ENCODE results near the gene SEPTIN1.

Gene SEPTIN1

DNA sequence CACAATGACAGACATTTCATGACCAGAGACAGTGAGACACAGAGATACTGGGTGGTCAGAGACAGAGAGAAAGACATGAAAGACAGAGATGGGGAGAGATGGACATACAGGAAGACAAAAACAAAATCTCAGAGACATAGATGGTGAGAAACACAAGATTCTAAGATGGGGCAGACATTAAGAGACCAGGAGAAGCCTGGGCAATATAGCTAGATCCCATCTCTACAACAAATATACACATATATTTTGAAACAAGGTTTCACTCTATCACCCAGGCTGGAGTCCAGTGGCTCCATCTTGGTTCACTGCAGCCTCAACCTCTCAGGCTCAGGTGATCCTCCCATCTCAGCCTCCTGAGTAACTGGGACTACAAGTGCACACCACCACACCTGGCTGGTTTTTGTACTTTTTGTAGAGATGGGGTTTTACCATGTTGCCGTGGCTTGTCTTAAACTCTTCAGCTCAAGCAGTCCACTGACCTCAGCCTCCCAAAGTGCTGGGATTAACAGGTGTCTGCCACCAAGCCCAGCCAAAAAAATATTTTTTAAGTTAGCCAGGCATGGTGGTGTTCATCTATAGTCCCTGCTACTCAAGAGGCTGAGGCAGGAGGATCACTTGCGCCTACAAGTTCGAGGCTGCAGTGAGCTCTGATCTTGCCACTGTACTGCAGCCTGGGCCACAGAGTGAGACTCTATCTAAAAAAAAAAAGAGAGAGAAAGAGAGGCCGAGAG lies 2.1 kb downstream of the SEPTIN1 start:
- H3K36me3 ChIP-seq (ENCODE audit: control insufficient read depth in 1 of 2, insufficient read depth in 2 of 2, low read length in 2 of 2): peaks cover 0 to 4% of the 10 kb centered on the region in 2 donors
- no peak overlapping the region for H3K4me3 ChIP-seq (ENCODE audit: low read depth in 1 of 2, low read length in 2 of 2)
- no peaks in the 10 kb centered on the region for H3K9me3 ChIP-seq (ENCODE audit: control insufficient read depth in 1 of 2, low read length in 2 of 2)
- peaks cover 0 to 15% of the 10 kb centered on the region in 2 donors for H3K4me1 ChIP-seq (ENCODE audit: control insufficient read depth in 1 of 2, insufficient read depth in 2 of 2, low read length in 2 of 2)
- H3K27me3 ChIP-seq (ENCODE audit: low read depth, low read length): no peaks in the 10 kb centered on the region
- no peak overlapping the region for H3K27ac ChIP-seq (ENCODE audit: low read length)

DNA sequence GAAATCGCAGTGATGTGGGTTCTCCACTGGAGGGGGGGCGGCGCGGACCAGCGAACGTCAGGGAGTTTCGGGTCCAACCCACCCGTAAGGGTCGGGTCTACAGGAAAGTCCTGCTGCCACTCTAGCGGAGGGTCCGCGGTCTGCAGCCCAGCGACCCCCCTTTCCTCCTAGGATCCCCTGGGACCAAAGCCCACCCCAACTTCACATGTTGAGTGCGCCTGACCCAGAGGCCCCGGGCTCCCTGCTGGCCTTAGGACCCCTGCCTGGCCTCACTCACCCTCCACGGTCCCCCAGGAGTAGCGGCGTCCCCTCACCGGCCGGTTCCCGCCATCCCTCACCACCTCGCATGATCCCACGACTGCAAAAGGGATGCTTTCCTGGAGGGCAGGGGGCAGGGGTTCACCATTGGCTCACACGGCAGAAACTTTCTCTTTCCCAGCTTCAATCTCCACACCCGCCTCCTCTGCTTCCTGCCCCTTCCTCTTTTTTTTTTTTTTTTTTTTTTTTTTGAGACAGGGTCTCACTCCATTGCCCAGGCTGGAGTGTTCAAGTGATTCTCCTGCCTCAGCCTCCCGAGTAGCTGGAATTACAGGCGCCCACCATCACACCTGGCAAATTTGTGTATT lies 3.1 kb downstream of the SEPTIN1 start:
- Histone ChIP-seq H3K27ac (ENCODE audit: low read length) (no peak overlapping the region), H3K36me3 (ENCODE audit: control insufficient read depth in 1 of 2, insufficient read depth in 2 of 2, low read length in 2 of 2) (peaks cover 0 to 4% of the 10 kb centered on the region in 2 donors)

DNA sequence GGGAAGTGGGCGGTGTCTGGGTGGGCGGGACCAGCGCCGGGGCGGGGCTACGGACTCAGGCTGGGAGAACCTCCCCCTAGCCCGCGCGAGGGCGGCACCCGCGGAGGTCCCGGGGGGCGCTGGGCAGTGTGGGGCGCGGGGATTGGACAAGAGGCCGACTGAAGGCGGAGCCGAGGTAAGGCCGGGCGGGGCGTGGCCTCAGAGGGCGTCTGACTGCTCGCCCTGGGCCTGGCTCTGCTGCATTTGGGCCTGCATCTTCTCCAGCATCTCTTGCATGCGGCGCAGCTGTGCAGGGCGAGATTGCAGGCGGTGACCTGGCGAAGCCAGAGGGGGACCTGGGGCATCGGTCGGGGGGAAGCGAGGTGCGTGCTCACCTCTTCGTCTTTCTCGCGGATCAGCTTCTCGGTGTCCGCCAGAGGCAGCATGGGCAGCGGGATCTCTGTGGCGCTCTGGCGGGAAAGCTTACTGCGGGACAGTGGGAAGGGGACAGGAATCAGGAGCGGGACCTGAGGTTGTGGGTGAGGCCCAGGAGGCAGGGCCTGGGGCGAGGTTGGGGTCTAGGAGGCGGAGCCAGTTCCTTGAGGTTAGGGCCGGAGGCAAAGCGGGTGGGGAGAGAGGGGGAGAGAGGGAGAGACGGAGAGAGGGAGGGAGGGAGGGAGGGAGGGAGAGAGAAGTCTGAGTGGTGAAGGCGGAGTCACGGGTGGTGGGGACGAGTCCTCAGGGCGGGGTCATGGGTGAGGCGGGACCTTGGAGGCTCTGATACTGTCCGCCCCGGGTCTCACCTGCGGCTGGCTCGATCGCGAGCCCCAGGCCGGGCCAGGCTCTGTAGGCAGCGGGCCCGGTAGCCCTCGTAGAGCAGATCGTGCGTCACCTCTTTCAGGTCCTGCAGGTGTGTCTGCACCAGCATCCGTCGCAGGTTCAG lies 3.9 kb downstream of the SEPTIN1 start:
- Histone ChIP-seq H3K4me3 (ENCODE audit: low read depth in 1 of 2, low read length in 2 of 2) (peak overlapping the region; percentile 69 to 73), H3K36me3 (ENCODE audit: control insufficient read depth in 1 of 2, insufficient read depth in 2 of 2, low read length in 2 of 2) (peaks cover 0 to 4% of the 10 kb centered on the region in 2 donors), H3K27me3 (ENCODE audit: low read depth, low read length) (no peaks in the 10 kb centered on the region), H3K27ac (ENCODE audit: low read length) (peak overlapping the region; percentile 98), H3K9me3 (ENCODE audit: control insufficient read depth in 1 of 2, low read length in 2 of 2) (no peaks in the 10 kb centered on the region), H3K4me1 (ENCODE audit: control insufficient read depth in 1 of 2, insufficient read depth in 2 of 2, low read length in 2 of 2) (peaks cover 0 to 15% of the 10 kb centered on the region in 2 donors)

More for the DNA sequence above, 3.1 kb downstream of the SEPTIN1 start:
- H3K4me1 ChIP-seq (ENCODE audit: control insufficient read depth in 1 of 2, insufficient read depth in 2 of 2, low read length in 2 of 2): peaks cover 0 to 15% of the 10 kb centered on the region in 2 donors
- peak overlapping the region; percentile 69 to 73 for H3K4me3 ChIP-seq (ENCODE audit: low read depth in 1 of 2, low read length in 2 of 2)
- H3K27me3 ChIP-seq (ENCODE audit: low read depth, low read length): no peaks in the 10 kb centered on the region
- no peaks in the 10 kb centered on the region for H3K9me3 ChIP-seq (ENCODE audit: control insufficient read depth in 1 of 2, low read length in 2 of 2)

DNA sequence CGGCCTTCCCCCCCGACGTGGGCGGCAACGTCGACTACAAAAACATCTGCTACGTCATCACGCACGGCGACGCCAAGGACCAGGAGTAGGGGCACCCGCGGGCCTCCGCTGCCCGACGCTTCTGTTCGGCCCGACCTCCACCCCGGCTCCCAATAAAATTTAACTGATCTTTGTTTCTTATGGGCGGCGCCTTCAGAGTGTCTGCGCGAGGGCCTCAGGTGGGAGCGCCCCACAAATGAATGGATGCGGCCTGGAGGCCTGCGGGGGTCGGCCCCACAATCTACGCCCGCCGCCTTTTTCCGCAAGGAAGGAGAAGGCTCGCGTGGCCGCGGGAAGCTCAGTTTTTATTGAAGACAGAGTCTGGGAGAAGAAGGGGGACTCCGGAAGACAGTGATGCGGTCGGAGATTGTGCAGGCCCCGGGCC lies 4.5 kb downstream of the SEPTIN1 start:
- peak overlapping the region; percentile 53 to 69 for H3K4me3 ChIP-seq (ENCODE audit: low read depth in 1 of 2, low read length in 2 of 2)

DNA sequence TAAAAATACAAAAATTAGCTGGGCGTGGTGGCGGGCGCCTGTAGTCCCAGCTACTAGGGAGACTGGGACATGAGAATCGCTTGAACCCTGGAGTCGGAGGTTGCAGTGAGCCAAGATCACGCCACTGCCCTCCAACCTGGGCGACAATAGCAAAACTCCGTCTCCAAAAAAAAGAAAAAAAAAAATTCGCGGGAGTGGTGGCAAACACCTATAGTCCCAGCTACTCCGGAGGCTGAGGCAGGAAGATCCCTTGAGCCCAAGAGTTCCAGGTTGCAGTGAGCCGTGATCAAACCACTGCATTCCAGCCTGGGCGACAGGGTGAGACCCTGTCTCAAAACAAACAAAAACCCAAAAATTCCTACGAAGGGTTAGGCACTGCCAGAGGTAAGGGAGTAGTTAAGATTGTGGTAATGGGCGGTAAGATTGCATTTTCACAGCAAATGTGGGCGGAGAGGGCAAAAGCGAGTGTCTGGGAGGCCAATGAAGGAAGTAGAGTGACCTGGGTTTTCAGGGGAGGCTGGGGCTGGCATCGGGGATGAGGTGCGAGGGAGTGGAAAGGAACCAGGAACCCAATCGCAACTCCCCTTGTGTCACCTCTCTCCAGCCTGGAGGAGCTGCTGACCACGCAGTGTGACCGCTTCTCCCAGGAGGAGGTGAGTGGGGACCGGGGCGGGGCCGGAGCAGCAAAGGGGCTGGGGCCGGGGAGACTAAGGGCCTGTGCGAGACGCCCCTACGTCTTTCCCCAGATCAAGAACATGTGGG lies 5.1 kb downstream of the SEPTIN1 start:
- Histone ChIP-seq H3K4me3 (ENCODE audit: low read depth in 1 of 2, low read length in 2 of 2) (peak overlapping the region; percentile 53 to 69), H3K9me3 (ENCODE audit: control insufficient read depth in 1 of 2, low read length in 2 of 2) (no peaks in the 10 kb centered on the region), H3K4me1 (ENCODE audit: control insufficient read depth in 1 of 2, insufficient read depth in 2 of 2, low read length in 2 of 2) (peaks cover 0 to 15% of the 10 kb centered on the region in 2 donors), H3K27ac (ENCODE audit: low read length) (peak overlapping the region; percentile 98), H3K27me3 (ENCODE audit: low read depth, low read length) (no peaks in the 10 kb centered on the region), H3K36me3 (ENCODE audit: control insufficient read depth in 1 of 2, insufficient read depth in 2 of 2, low read length in 2 of 2) (peaks cover 0 to 4% of the 10 kb centered on the region in 2 donors)

More for the DNA sequence above, 4.5 kb downstream of the SEPTIN1 start:
- H3K9me3 ChIP-seq (ENCODE audit: control insufficient read depth in 1 of 2, low read length in 2 of 2): no peaks in the 10 kb centered on the region
- peak overlapping the region; percentile 98 for H3K27ac ChIP-seq (ENCODE audit: low read length)
- no peaks in the 10 kb centered on the region for H3K27me3 ChIP-seq (ENCODE audit: low read depth, low read length)
- peaks cover 0 to 15% of the 10 kb centered on the region in 2 donors for H3K4me1 ChIP-seq (ENCODE audit: control insufficient read depth in 1 of 2, insufficient read depth in 2 of 2, low read length in 2 of 2)
- peaks cover 0 to 4% of the 10 kb centered on the region in 2 donors for H3K36me3 ChIP-seq (ENCODE audit: control insufficient read depth in 1 of 2, insufficient read depth in 2 of 2, low read length in 2 of 2)

DNA sequence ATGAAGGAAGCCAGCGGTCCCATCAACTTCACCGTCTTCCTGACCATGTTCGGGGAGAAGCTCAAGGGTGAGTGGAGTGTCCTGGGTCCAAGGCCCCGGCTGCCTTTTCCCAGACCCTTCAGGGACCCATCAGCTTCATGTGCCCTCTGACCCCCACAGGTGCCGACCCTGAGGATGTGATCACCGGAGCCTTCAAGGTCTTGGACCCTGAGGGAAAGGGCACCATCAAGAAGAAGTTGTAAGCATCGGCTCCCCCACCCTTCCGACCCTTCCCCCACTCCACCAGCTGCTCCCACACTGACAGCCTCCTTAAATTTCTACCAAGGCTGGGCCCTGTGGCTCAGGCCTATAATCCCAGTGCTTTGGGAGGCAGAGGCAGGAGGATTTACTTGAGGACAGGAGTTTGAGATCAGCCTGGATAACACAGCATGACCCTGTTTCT lies 5.9 kb downstream of the SEPTIN1 start:
- no peaks in the 10 kb centered on the region for H3K27me3 ChIP-seq (ENCODE audit: low read depth, low read length)
- no peak overlapping the region for H3K4me3 ChIP-seq (ENCODE audit: low read depth in 1 of 2, low read length in 2 of 2)
- H3K27ac ChIP-seq (ENCODE audit: low read length): no peak overlapping the region
- H3K4me1 ChIP-seq (ENCODE audit: control insufficient read depth in 1 of 2, insufficient read depth in 2 of 2, low read length in 2 of 2): peaks cover 0 to 18% of the 10 kb centered on the region in 2 donors
- H3K9me3 ChIP-seq (ENCODE audit: control insufficient read depth in 1 of 2, low read length in 2 of 2): no peaks in the 10 kb centered on the region
- H3K36me3 ChIP-seq (ENCODE audit: control insufficient read depth in 1 of 2, insufficient read depth in 2 of 2, low read length in 2 of 2): peaks cover 0 to 4% of the 10 kb centered on the region in 2 donors

DNA sequence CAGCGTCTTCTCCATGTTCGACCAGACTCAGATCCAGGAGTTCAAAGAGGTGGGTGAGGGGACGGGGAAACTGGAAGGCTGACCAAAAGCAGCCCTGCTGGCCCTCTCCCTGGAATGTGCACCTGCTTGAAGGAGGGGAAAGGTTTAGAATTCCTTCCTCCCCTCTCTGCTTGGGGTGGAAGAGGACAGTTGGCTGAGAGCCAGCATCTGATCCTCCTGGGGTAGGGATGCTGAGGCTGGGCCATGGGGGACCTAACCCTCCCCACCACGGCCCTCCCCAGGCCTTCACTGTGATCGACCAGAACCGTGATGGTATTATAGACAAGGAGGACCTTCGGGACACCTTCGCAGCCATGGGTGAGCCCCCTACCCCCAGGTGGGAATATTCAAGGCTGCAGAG lies 6.5 kb downstream of the SEPTIN1 start:
- H3K27me3 ChIP-seq (ENCODE audit: low read depth, low read length): no peaks in the 10 kb centered on the region
- peaks cover 0 to 4% of the 10 kb centered on the region in 2 donors for H3K36me3 ChIP-seq (ENCODE audit: control insufficient read depth in 1 of 2, insufficient read depth in 2 of 2, low read length in 2 of 2)
- H3K4me1 ChIP-seq (ENCODE audit: control insufficient read depth in 1 of 2, insufficient read depth in 2 of 2, low read length in 2 of 2): peaks cover 0 to 21% of the 10 kb centered on the region in 2 donors
- no peak overlapping the region for H3K27ac ChIP-seq (ENCODE audit: low read length)
- no peaks in the 10 kb centered on the region for H3K9me3 ChIP-seq (ENCODE audit: control insufficient read depth in 1 of 2, low read length in 2 of 2)
- H3K4me3 ChIP-seq (ENCODE audit: low read depth in 1 of 2, low read length in 2 of 2): no peak overlapping the region

DNA sequence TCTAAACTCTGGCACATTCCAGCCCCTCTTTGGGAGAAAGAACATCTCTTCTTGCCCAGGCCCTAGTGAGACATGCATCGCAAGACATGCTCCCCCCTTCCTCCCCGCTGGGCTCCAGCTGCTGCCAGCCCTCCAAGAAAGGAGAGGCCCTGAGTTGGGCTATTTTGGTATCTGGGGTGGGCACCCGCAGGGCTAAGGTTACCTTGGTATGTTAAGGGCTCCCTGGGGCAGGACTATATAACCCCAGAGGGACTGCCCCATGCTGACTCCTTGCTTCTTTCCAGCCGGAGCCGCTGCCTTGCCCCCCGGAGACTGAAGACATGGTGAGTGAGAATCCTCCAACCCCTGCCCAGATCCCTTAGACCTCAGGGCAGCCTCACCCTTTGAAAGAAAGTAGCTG lies 7.8 kb downstream of the SEPTIN1 start, which contains the start of gene MYL11:
MYL11 (plus strand) TSS at position 265 of the 400 bp plus-strand sequence; CDS start at position 321, 56 bp downstream.
- Histone ChIP-seq H3K27ac (ENCODE audit: low read length) (no peak within 1 kb of the TSS), H3K4me1 (ENCODE audit: control insufficient read depth in 1 of 2, insufficient read depth in 2 of 2, low read length in 2 of 2) (peaks cover 0 to 21% of the 10 kb centered on the region in 2 donors), H3K36me3 (ENCODE audit: control insufficient read depth in 1 of 2, insufficient read depth in 2 of 2, low read length in 2 of 2) (peaks cover 0 to 4% of the 10 kb centered on the region in 2 donors), H3K9me3 (ENCODE audit: control insufficient read depth in 1 of 2, low read length in 2 of 2) (no peaks in the 10 kb centered on the region), H3K4me3 (ENCODE audit: low read depth in 1 of 2, low read length in 2 of 2) (no peak within 1 kb of the TSS), H3K27me3 (ENCODE audit: low read depth, low read length) (no peaks in the 10 kb centered on the region)

DNA sequence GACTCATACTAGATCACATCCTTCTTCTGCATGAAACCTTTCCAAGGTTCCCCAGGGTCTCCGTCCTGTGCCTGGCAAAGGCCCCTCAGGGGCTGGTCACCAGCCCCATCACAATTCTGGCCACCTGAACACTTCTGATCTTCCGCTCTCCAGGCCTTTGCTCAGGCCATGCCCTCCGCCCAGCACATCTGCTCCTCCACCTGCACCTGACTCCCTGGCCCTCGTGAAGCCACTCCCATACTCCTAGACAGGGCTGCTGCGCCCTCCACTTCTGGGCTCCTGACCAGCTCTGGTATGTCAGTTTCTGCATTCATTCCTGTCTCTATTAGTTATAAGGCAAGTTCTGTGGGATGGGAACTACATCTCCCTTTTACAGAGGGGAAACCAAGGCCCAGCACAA lies 9.6 kb downstream of the SEPTIN1 start:
- H3K9me3 ChIP-seq (ENCODE audit: control insufficient read depth in 1 of 2, low read length in 2 of 2): no peaks in the 10 kb centered on the region
- H3K27ac ChIP-seq (ENCODE audit: low read length): no peak overlapping the region
- peaks cover 0 to under 1% of the 10 kb centered on the region in 2 donors for H3K36me3 ChIP-seq (ENCODE audit: control insufficient read depth in 1 of 2, insufficient read depth in 2 of 2, low read length in 2 of 2)
- no peaks in the 10 kb centered on the region for H3K27me3 ChIP-seq (ENCODE audit: low read depth, low read length)
- no peak overlapping the region for H3K4me3 ChIP-seq (ENCODE audit: low read depth in 1 of 2, low read length in 2 of 2)
- H3K4me1 ChIP-seq (ENCODE audit: control insufficient read depth in 1 of 2, insufficient read depth in 2 of 2, low read length in 2 of 2): peaks cover 4 to 28% of the 10 kb centered on the region in 2 donors

DNA sequence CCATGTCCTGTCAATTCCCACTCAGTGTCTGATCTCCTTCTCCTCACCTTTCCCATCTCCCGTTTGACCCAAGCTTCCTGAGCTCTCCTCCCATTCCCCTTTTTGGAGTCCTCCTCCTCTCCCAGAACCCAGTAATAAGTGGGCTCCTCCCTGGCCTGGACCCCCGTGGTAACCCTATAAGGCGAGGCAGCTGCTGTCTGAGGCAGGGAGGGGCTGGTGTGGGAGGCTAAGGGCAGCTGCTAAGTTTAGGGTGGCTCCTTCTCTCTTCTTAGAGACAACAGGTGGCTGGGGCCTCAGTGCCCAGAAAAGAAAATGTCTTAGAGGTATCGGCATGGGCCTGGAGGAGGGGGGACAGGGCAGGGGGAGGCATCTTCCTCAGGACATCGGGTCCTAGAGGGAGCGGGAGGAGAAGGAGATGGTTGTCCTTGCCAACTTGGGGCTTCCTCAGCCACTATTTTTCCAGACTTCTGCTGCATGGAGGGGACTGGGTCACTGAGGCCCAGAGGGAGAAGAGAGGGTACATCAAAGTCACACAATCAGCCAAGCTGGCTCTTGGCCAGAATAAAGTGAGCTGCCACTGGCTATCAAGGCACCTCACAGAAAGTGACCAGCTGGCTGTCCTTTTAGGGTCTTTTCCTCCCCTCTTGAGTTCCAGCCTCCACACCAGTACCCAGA lies 10.2 kb downstream of the SEPTIN1 start:
- Histone ChIP-seq H3K27me3 (ENCODE audit: low read depth, low read length) (no peaks in the 10 kb centered on the region), H3K4me1 (ENCODE audit: control insufficient read depth in 1 of 2, insufficient read depth in 2 of 2, low read length in 2 of 2) (peaks cover 10 to 30% of the 10 kb centered on the region in 2 donors), H3K36me3 (ENCODE audit: control insufficient read depth in 1 of 2, insufficient read depth in 2 of 2, low read length in 2 of 2) (no peaks in the 10 kb centered on the region), H3K4me3 (ENCODE audit: low read depth in 1 of 2, low read length in 2 of 2) (no peak overlapping the region), H3K27ac (ENCODE audit: low read length) (no peak overlapping the region), H3K9me3 (ENCODE audit: control insufficient read depth in 1 of 2, low read length in 2 of 2) (no peaks in the 10 kb centered on the region)

All from muscle layer of duodenum (tissue), 2 donors.